OCI-LY1 (cell line): ENCODE measurements around the gene COG8.

Experiments
- CTCF ChIP-seq: fragments of 200-600 bp; sonication (generic), shearing (Covaris generic); IDR thresholded peaks from 2 replicates; pipeline ENCODE4 v1.5.1; 2017; ENCODE audit warnings: mild to moderate bottlenecking, antibody characterized with exemption, low read length, moderate library complexity, mixed read lengths
- EZH2 ChIP-seq: fragments of 200-600 bp; sonication (generic), shearing (Covaris generic); IDR thresholded peaks from 2 replicates; pipeline ENCODE4 v1.8.0; 2017; ENCODE audit warnings: borderline replicate concordance, mixed run types, mild to moderate bottlenecking, antibody characterized with exemption, low read length, moderate library complexity, mixed read lengths

- TF ChIP-seq CTCF (no peak), EZH2 (no peak)
Measured at GRCh38 chr16:69346683-69347082, 7.3 kb upstream of the COG8 start.
